DND-41 (cell line): Measurements from ENCODE around the gene TBL1XR1.

Experiments used
- ATAC-seq: fragments of 200-7000 bp; cut with Tn5 transposase; 3 replicates; pipeline ENCODE4 v1.9.1; 2021; ENCODE audit warnings: low read depth; ENCODE audit not compliant: insufficient read depth
- DNase-seq: peaks from one replicate; pipeline ENCODE4 v3.0.0-alpha.2; 2020
- H2AFZ ChIP-seq: 2 replicates; pipeline ENCODE4 v1.6.0; 2012; ENCODE audit warnings: low read depth, low read length
- H3K27ac ChIP-seq: 2 replicates; pipeline ENCODE4 v1.5.1; 2012; ENCODE audit warnings: low read length, inconsistent platforms
- H3K27me3 ChIP-seq: fragments of 200-600 bp; sonication (generic); 2 replicates; pipeline ENCODE4 v1.6.0; 2012; ENCODE audit warnings: low read length, mild to moderate bottlenecking, inconsistent platforms; ENCODE audit not compliant: insufficient read depth, poor library complexity
- H3K36me3 ChIP-seq: 2 replicates; pipeline ENCODE4 v1.5.1; 2012; ENCODE audit warnings: low read length, inconsistent platforms; ENCODE audit not compliant: insufficient read depth
- H3K4me1 ChIP-seq: 2 replicates; pipeline ENCODE4 v1.5.1; 2012; ENCODE audit warnings: mild to moderate bottlenecking, low read length; ENCODE audit not compliant: insufficient read depth
- H3K4me2 ChIP-seq: 2 replicates; pipeline ENCODE4 v1.6.0; 2012; ENCODE audit warnings: mild to moderate bottlenecking, moderate library complexity, low read length, inconsistent platforms; ENCODE audit not compliant: insufficient read depth
- H3K4me3 ChIP-seq, 2 experiments: fragments of 200-600 bp in 1 of 2; shearing (Covaris generic) in 1 of 2; 2 replicates each; pipeline ENCODE4 v1.5.1; 2012 to 2016; ENCODE audit warnings: inconsistent platforms in 2 of 2, low read length in 2 of 2, mild to moderate bottlenecking in 2 of 2, low read depth in 1 of 2, moderate library complexity in 1 of 2
- H3K79me2 ChIP-seq: 2 replicates; pipeline ENCODE4 v1.6.0; 2012; ENCODE audit warnings: low read length, inconsistent platforms; ENCODE audit not compliant: insufficient read depth
- H3K9ac ChIP-seq: 2 replicates; pipeline ENCODE4 v1.6.0; 2012; ENCODE audit warnings: low read depth, mild to moderate bottlenecking, inconsistent platforms, low read length, moderate library complexity
- H3K9me3 ChIP-seq: 2 replicates; pipeline ENCODE4 v1.5.1; 2012; ENCODE audit warnings: low read length, moderate library complexity, mild to moderate bottlenecking, inconsistent platforms; ENCODE audit not compliant: insufficient read depth, severe bottlenecking
- H4K20me1 ChIP-seq: 2 replicates; pipeline ENCODE4 v1.6.0; 2012; ENCODE audit warnings: low read length; ENCODE audit not compliant: insufficient read depth
- CTCF ChIP-seq: IDR thresholded peaks from 2 replicates; pipeline ENCODE4 v1.5.1; 2012; ENCODE audit warnings: borderline replicate concordance, low read length, moderate library complexity, mild to moderate bottlenecking; ENCODE audit not compliant: poor library complexity, severe bottlenecking; ENCODE audit errors: extremely low read depth
- EZH2 ChIP-seq: IDR thresholded peaks from 3 replicates; pipeline ENCODE4 v1.6.1; 2012; ENCODE audit warnings: borderline replicate concordance, low read depth, mild to moderate bottlenecking, moderate library complexity, low read length, inconsistent platforms; ENCODE audit not compliant: severe bottlenecking

The TBL1XR1 gene

GRCh38 chr3:177174607-177175170, 22.6 kb downstream of the TBL1XR1 start:
- Histone ChIP-seq H3K36me3 (peaks cover 18% of the 10 kb centered on the region), H2AFZ (no peak overlapping the region), H3K9ac (no peak overlapping the region), H4K20me1 (peaks cover 85% of the 10 kb centered on the region), H3K79me2 (peaks cover 99% of the 10 kb centered on the region), H3K4me3 (no peak overlapping the region), H3K9me3 (no peaks in the 10 kb centered on the region), H3K27ac (peak overlapping the region; percentile 29; the same call in 1 of the 2 replicates), H3K4me2 (no peak overlapping the region), H3K4me1 (no peaks in the 10 kb centered on the region), H3K27me3 (no peaks in the 10 kb centered on the region)
- ATAC-seq (no peak), DNase-seq (no peak)
- no peak for TF ChIP-seq EZH2
- TF ChIP-seq CTCF, result no peak

- Histone ChIP-seq H2AFZ (no peak overlapping the region), H3K4me3 (no peak overlapping the region), H3K9me3 (no peaks in the 10 kb centered on the region), H3K9ac (no peak overlapping the region), H3K36me3 (peaks cover 21% of the 10 kb centered on the region), H4K20me1 (peaks cover 84% of the 10 kb centered on the region), H3K79me2 (peaks cover 99% of the 10 kb centered on the region), H3K27ac (no peak overlapping the region), H3K4me1 (no peaks in the 10 kb centered on the region), H3K4me2 (no peak overlapping the region), H3K27me3 (no peaks in the 10 kb centered on the region)
- TF ChIP-seq EZH2 (no peak), CTCF (no peak)
- ATAC-seq (no peak), DNase-seq (no peak)
These were observed 27.2 kb downstream of the TBL1XR1 start for GRCh38 chr3:177169936-177170722.

- H3K27ac ChIP-seq, result no peak overlapping the region
- TF ChIP-seq CTCF (no peak), EZH2 (no peak)
These were observed 28.9 kb downstream of the TBL1XR1 start for GRCh38 chr3:177168431-177168830.

More at GRCh38 chr3:177168431-177168830, 28.9 kb downstream of the TBL1XR1 start:
- Histone ChIP-seq H3K36me3 (peaks cover 28% of the 10 kb centered on the region), H3K79me2 (peaks cover 99% of the 10 kb centered on the region), H3K27me3 (no peaks in the 10 kb centered on the region), H3K4me2 (no peak overlapping the region), H3K9me3 (no peaks in the 10 kb centered on the region), H2AFZ (no peak overlapping the region), H3K9ac (no peak overlapping the region), H3K4me1 (no peaks in the 10 kb centered on the region), H4K20me1 (peaks cover 79% of the 10 kb centered on the region), H3K4me3 (no peak overlapping the region)
- ATAC-seq (no peak), DNase-seq (no peak)
